ENCODE results near the gene NT5M. TPM values are rescaled to one million over a fixed set of nuclear protein-coding genes. Genes with fewer than 3 reads are reported as not detected.
"Not testable (repeated sequence)": the region's sequence is repeated elsewhere in the genome, so short reads cannot be mapped to it uniquely, and the experiment has no call there.

NT5M gene
- total RNA-seq, 4 donors from 2014 or later: 1.5 TPM; not detected in 3

GRCh38 chr17:17258998-17259397 is 44.2 kb upstream of the NT5M start:
- H3K27me3 ChIP-seq: no peaks in the 10 kb centered on the region
- no peak overlapping the region for H3K4me3 ChIP-seq
- TF ChIP-seq CTCF (IDR thresholded peaks at IDR 0.05): no peak
- peak in 1 of 3 donors; percentile 4 for DNase-seq
- no peaks in the 10 kb centered on the region for H3K9me3 ChIP-seq
- no peaks in the 10 kb centered on the region for H3K4me1 ChIP-seq
- H3K36me3 ChIP-seq: peaks cover 0 to 96% (median 5%) of the 10 kb centered on the region in 3 donors
- H3K27ac ChIP-seq: no peak overlapping the region

GRCh38 chr17:17264430-17264829 is 38.7 kb upstream of the NT5M start:
- Histone ChIP-seq H3K36me3 (peaks cover 0 to 96% (median 0%) of the 10 kb centered on the region in 3 donors), H3K27me3 (no peaks in the 10 kb centered on the region)

GRCh38 chr17:17269926-17270773 is 33.0 kb upstream of the NT5M start:
- Histone ChIP-seq H3K27me3 (no peaks in the 10 kb centered on the region), H3K9me3 (no peaks in the 10 kb centered on the region), H3K4me1 (no peaks in the 10 kb centered on the region), H3K27ac (no peak overlapping the region), H3K36me3 (peaks cover 0 to 96% (median 0%) of the 10 kb centered on the region in 3 donors), H3K4me3 (no peak overlapping the region)
- TF ChIP-seq CTCF (IDR thresholded peaks at IDR 0.05) (peak in 4 of 6 experiments; percentile 12 to 32 (median 18)), POLR2A (IDR thresholded peaks at IDR 0.05) (no peak)
- no peak for DNase-seq

More at GRCh38 chr17:17264430-17264829, 38.7 kb upstream of the NT5M start:
- Histone ChIP-seq H3K4me3 (no peak overlapping the region), H3K4me1 (no peaks in the 10 kb centered on the region), H3K9me3 (no peaks in the 10 kb centered on the region), H3K27ac (no peak overlapping the region)
- TF ChIP-seq CTCF (IDR thresholded peaks at IDR 0.05) (no peak), POLR2A (IDR thresholded peaks at IDR 0.05) (no peak)
- peak in 1 of 3 donors; percentile 18 for DNase-seq

GRCh38 chr17:17275971-17276370 is 27.2 kb upstream of the NT5M start:
- Histone ChIP-seq H3K9me3 (no peaks in the 10 kb centered on the region), H3K4me1 (peaks cover 3 to 24% (median 13%) of the 10 kb centered on the region in 4 donors), H3K36me3 (peaks cover 0 to 45% (median 0%) of the 10 kb centered on the region in 3 donors), H3K4me3 (no peak overlapping the region), H3K27me3 (no peaks in the 10 kb centered on the region), H3K27ac (no peak overlapping the region)
- no peak for TF ChIP-seq POLR2A (IDR thresholded peaks at IDR 0.05)
- TF ChIP-seq CTCF (IDR thresholded peaks at IDR 0.05): no peak
- peak in 1 of 3 donors; percentile 17 for DNase-seq

GRCh38 chr17:17277431-17277830 is 25.7 kb upstream of the NT5M start:
- H3K4me1 ChIP-seq: peaks cover 3 to 24% (median 13%) of the 10 kb centered on the region in 4 donors
- not testable (repeated sequence) for H3K27me3 ChIP-seq, H3K9me3 ChIP-seq, H3K27ac ChIP-seq, H3K4me3 ChIP-seq, DNase-seq
- peaks cover 0 to 34% (median 0%) of the 10 kb centered on the region in 3 donors for H3K36me3 ChIP-seq

- DNase-seq: no peak
- H3K9me3 ChIP-seq: no peaks in the 10 kb centered on the region
- H3K27ac ChIP-seq: no peak overlapping the region
- peaks cover 3 to 24% (median 13%) of the 10 kb centered on the region in 4 donors for H3K4me1 ChIP-seq
- peak overlapping the region in 1 of 4 donors; percentile 96 for H3K4me3 ChIP-seq
- TF ChIP-seq CTCF (IDR thresholded peaks at IDR 0.05) (no peak), POLR2A (IDR thresholded peaks at IDR 0.05) (no peak)
- H3K27me3 ChIP-seq: no peaks in the 10 kb centered on the region
- peaks cover 0 to 16% (median 0%) of the 10 kb centered on the region in 3 donors for H3K36me3 ChIP-seq
These were observed 23.9 kb upstream of the NT5M start for GRCh38 chr17:17279316-17279715.

All from Peyer's patch (tissue), 4 donors.